HepG2 (cell line): ENCODE data around the gene MPST. TPM values are rescaled to one million over a fixed set of nuclear protein-coding genes. Genes with fewer than 3 reads are reported as not detected.

ENCODE experiments used
- JDP2 ChIP-seq: sonication (generic); formaldehyde crosslinking; IDR thresholded peaks from 2 replicates; pipeline ENCODE4 v1.8.1; 2022; ENCODE audit warnings: missing genetic modification reagents, borderline replicate concordance
- MBNL3 ChIP-seq: fragments of 250-450 bp; sonication (Bioruptor Pico); conservative IDR thresholded peaks from 2 replicates; pipeline ENCODE4 v1.8.0; 2022; ENCODE audit warnings: mild to moderate bottlenecking, inconsistent platforms
- NFIB ChIP-seq: sonication (generic); formaldehyde crosslinking; IDR thresholded peaks from 2 replicates; pipeline ENCODE4 v1.9.0; 2021; ENCODE audit warnings: missing genetic modification reagents, mild to moderate bottlenecking, borderline replicate concordance
- ONECUT2 ChIP-seq: sonication (generic); formaldehyde crosslinking; IDR thresholded peaks from 2 replicates; pipeline ENCODE4 v1.4.0; 2020; ENCODE audit warnings: missing genetic modification reagents
- SIX1 ChIP-seq: sonication (generic); formaldehyde crosslinking; IDR thresholded peaks from 2 replicates; pipeline ENCODE4 v1.4.0; 2020; ENCODE audit warnings: missing genetic modification reagents, borderline replicate concordance
- SP4 ChIP-seq: sonication (generic); formaldehyde crosslinking; IDR thresholded peaks from 2 replicates; pipeline ENCODE4 v1.8.1; 2023; ENCODE audit warnings: mild to moderate bottlenecking, missing genetic modification reagents
- XBP1 ChIP-seq: sonication (generic); formaldehyde crosslinking; IDR thresholded peaks from 2 replicates; pipeline ENCODE4 v1.5.0; 2020; ENCODE audit warnings: missing genetic modification reagents
- ZFY ChIP-seq: sonication (generic); formaldehyde crosslinking; IDR thresholded peaks from 2 replicates; pipeline ENCODE4 v1.4.0; 2020; ENCODE audit warnings: missing genetic modification reagents
- ZNF296 ChIP-seq: sonication (generic); formaldehyde crosslinking; conservative IDR thresholded peaks from 2 replicates; pipeline ENCODE4 v1.5.0; 2020; ENCODE audit warnings: mild to moderate bottlenecking, missing genetic modification reagents
- ZNF674 ChIP-seq: sonication (generic); formaldehyde crosslinking; IDR thresholded peaks from 2 replicates; pipeline ENCODE4 v1.5.0; 2020; ENCODE audit warnings: low read depth, mild to moderate bottlenecking, missing genetic modification reagents
- ZNF777 ChIP-seq: sonication (generic); formaldehyde crosslinking; IDR thresholded peaks from 2 replicates; pipeline ENCODE4 v1.4.0; 2020; ENCODE audit warnings: missing genetic modification reagents
- polyA plus RNA-seq, 8 experiments: library from polyadenylated mRNA; depleted of rRNA in 3 of 8; stranded (reverse) in 7 of 8; unstranded in 1 of 8; fragments of >200 nt; fragmentation: Illumina TruSeq in 4 of 8; extraction: Trizol in 4 of 8; gene quantifications; 2 replicates each; pipeline versions ENCODE4 v1.2.1 to v1.2.3, GENCODE V29; 2011 to 2016; ENCODE audit warnings: low read depth in 4 of 8, missing spikeins in 1 of 8, mixed read lengths in 1 of 8; ENCODE audit not compliant: insufficient read depth in 1 of 8
- total RNA-seq, 5 experiments: library from RNA; depleted of rRNA; stranded (reverse); fragments of >200 nt; fragmentation: Illumina TruSeq; extraction: Trizol; gene quantifications; 2 replicates each; pipeline ENCODE4 v1.2.3, GENCODE V29; 2016; ENCODE audit warnings: low read depth in 1 of 5
- TF ChIP-seq, protein P1 (sequence below): sonication (generic); formaldehyde crosslinking; IDR thresholded peaks from 2 replicates; pipeline ENCODE4 v1.4.0; 2020; ENCODE audit warnings: mild to moderate bottlenecking, low read depth, missing genetic modification reagents
- TF ChIP-seq, protein P2 (sequence below): sonication (generic); formaldehyde crosslinking; IDR thresholded peaks from 2 replicates; pipeline ENCODE4 v1.8.1; 2023; ENCODE audit warnings: mild to moderate bottlenecking, missing genetic modification reagents, borderline replicate concordance
- TF ChIP-seq, protein P3 (sequence below): sonication (generic); formaldehyde crosslinking; IDR thresholded peaks from 2 replicates; pipeline ENCODE4 v1.5.0; 2020; ENCODE audit warnings: missing genetic modification reagents
- TF ChIP-seq, protein P4 (sequence below): sonication (generic); formaldehyde crosslinking; IDR thresholded peaks from 2 replicates; pipeline ENCODE4 v1.5.0; 2020; ENCODE audit warnings: missing genetic modification reagents
- TF ChIP-seq, protein P5 (sequence below): sonication (generic); formaldehyde crosslinking; IDR thresholded peaks from 2 replicates; pipeline ENCODE4 v1.4.0; 2020; ENCODE audit warnings: missing genetic modification reagents, borderline replicate concordance
- TF ChIP-seq, protein P6 (sequence below): sonication (generic); formaldehyde crosslinking; IDR thresholded peaks from 2 replicates; pipeline ENCODE4 v1.4.0; 2020; ENCODE audit warnings: missing genetic modification reagents, borderline replicate concordance
- TF ChIP-seq, protein P7 (sequence below): sonication (generic); formaldehyde crosslinking; IDR thresholded peaks from 2 replicates; pipeline ENCODE4 v1.5.0; 2020; ENCODE audit warnings: missing genetic modification reagents, mild to moderate bottlenecking, borderline replicate concordance

MPST gene
- total and polyA plus RNA-seq, 2 of the 13 experiments (the other 11 are each of a cell fraction or from before 2014, with no cell fraction given): 133 to 141 TPM

DNA sequence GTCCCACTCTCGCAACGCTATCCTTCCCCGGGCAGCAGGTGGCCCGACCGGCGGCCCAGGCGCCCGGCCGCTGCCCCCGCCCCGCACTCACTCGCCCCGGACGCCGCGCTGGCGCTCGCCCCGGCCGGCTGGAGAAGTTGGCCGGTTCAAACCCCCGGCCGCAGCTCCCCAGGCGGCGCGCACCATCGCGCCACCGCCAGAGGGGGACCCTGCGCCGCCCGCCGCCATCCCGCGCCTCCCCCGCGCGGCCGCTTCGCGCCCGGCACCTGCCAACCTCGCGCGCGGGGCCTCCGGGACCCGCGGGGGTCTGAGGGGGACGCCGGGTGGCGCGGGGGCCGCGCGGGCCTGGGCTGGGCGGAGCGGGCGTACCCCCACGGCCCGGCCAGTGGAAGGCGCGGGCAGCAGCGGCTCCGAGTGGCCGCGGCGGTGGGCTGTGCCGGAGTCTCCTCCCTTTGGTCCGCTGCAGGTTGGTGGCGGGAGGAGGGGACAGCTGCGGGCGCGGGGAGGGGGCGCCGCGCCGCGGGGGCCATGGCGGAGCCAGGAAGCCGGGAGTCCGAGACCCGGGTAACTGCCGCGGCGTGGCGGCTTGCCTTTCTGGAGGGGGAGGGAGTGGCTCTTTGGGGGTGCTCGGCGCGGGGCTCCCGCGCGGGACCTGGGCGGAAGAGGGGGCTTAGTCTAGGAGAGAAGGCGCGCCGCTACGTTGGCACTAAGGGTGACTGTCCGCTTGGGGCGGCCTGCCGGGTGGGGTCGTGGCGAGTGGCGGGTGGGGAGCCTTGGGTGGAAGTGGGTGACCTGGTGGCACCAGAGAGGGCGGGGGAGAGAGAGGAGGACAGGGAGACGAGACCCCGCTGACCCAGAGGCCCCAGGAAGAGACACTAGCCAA is at the start of gene MPST, which contains the start of gene TST (continued):
- TF ChIP-seq, protein P1, sequence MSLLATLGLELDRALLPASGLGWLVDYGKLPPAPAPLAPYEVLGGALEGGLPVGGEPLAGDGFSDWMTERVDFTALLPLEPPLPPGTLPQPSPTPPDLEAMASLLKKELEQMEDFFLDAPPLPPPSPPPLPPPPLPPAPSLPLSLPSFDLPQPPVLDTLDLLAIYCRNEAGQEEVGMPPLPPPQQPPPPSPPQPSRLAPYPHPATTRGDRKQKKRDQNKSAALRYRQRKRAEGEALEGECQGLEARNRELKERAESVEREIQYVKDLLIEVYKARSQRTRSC: no peak
- 0 out of 2 replicates have a peak, but pooled peaks have one; percentile 37 for TF ChIP-seq ZNF296 (CRISPR knock-in tag)
- TF ChIP-seq ONECUT2: no peak
- TF ChIP-seq ZNF674 (CRISPR knock-in tag): no peak
- TF ChIP-seq SIX1 (CRISPR knock-in tag): 0 out of 2 replicates have a peak, but pooled peaks have one; percentile 2
- no peak for TF ChIP-seq MBNL3 (CRISPR knock-in tag)
- TF ChIP-seq SP4 (CRISPR knock-in tag): peak; percentile 38
- TF ChIP-seq, protein P2, sequence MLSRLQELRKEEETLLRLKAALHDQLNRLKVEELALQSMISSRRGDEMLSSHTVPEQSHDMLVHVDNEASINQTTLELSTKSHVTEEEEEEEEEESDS (CRISPR knock-in tag): no peak
- TF ChIP-seq, protein P3, sequence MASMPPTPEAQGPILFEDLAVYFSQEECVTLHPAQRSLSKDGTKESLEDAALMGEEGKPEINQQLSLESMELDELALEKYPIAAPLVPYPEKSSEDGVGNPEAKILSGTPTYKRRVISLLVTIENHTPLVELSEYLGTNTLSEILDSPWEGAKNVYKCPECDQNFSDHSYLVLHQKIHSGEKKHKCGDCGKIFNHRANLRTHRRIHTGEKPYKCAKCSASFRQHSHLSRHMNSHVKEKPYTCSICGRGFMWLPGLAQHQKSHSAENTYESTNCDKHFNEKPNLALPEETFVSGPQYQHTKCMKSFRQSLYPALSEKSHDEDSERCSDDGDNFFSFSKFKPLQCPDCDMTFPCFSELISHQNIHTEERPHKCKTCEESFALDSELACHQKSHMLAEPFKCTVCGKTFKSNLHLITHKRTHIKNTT (CRISPR knock-in tag): no peak
- TF ChIP-seq XBP1: no peak
- TF ChIP-seq, protein P4, sequence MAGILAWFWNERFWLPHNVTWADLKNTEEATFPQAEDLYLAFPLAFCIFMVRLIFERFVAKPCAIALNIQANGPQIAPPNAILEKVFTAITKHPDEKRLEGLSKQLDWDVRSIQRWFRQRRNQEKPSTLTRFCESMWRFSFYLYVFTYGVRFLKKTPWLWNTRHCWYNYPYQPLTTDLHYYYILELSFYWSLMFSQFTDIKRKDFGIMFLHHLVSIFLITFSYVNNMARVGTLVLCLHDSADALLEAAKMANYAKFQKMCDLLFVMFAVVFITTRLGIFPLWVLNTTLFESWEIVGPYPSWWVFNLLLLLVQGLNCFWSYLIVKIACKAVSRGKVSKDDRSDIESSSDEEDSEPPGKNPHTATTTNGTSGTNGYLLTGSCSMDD (CRISPR knock-in tag): no peak
- TF ChIP-seq NFIB (CRISPR knock-in tag): no peak
- TF ChIP-seq ZFY (CRISPR knock-in tag): peak; percentile 74
- no peak; the same call in 1 of the 2 replicates for TF ChIP-seq JDP2 (CRISPR knock-in tag)
- TF ChIP-seq, protein P5, sequence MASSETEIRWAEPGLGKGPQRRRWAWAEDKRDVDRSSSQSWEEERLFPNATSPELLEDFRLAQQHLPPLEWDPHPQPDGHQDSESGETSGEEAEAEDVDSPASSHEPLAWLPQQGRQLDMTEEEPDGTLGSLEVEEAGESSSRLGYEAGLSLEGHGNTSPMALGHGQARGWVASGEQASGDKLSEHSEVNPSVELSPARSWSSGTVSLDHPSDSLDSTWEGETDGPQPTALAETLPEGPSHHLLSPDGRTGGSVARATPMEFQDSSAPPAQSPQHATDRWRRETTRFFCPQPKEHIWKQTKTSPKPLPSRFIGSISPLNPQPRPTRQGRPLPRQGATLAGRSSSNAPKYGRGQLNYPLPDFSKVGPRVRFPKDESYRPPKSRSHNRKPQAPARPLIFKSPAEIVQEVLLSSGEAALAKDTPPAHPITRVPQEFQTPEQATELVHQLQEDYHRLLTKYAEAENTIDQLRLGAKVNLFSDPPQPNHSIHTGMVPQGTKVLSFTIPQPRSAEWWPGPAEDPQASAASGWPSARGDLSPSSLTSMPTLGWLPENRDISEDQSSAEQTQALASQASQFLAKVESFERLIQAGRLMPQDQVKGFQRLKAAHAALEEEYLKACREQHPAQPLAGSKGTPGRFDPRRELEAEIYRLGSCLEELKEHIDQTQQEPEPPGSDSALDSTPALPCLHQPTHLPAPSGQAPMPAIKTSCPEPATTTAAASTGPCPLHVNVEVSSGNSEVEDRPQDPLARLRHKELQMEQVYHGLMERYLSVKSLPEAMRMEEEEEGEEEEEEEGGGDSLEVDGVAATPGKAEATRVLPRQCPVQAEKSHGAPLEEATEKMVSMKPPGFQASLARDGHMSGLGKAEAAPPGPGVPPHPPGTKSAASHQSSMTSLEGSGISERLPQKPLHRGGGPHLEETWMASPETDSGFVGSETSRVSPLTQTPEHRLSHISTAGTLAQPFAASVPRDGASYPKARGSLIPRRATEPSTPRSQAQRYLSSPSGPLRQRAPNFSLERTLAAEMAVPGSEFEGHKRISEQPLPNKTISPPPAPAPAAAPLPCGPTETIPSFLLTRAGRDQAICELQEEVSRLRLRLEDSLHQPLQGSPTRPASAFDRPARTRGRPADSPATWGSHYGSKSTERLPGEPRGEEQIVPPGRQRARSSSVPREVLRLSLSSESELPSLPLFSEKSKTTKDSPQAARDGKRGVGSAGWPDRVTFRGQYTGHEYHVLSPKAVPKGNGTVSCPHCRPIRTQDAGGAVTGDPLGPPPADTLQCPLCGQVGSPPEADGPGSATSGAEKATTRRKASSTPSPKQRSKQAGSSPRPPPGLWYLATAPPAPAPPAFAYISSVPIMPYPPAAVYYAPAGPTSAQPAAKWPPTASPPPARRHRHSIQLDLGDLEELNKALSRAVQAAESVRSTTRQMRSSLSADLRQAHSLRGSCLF (CRISPR knock-in tag): no peak
- TF ChIP-seq, protein P6, sequence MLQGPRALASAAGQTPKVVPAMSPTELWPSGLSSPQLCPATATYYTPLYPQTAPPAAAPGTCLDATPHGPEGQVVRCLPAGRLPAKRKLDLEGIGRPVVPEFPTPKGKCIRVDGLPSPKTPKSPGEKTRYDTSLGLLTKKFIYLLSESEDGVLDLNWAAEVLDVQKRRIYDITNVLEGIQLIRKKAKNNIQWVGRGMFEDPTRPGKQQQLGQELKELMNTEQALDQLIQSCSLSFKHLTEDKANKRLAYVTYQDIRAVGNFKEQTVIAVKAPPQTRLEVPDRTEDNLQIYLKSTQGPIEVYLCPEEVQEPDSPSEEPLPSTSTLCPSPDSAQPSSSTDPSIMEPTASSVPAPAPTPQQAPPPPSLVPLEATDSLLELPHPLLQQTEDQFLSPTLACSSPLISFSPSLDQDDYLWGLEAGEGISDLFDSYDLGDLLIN (CRISPR knock-in tag): no peak
- TF ChIP-seq, protein P7, sequence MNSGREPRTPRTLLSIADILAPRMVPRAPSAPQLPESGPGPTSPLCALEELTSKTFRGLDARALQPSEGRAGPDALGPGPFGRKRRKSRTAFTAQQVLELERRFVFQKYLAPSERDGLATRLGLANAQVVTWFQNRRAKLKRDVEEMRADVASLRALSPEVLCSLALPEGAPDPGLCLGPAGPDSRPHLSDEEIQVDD (CRISPR knock-in tag): no peak
- TF ChIP-seq ZNF777: no peak
